ENCODE data around the gene DNM2. TPM values are rescaled to one million over a fixed set of nuclear protein-coding genes. Genes with fewer than 3 reads are reported as not detected.

DNM2 gene
- total RNA-seq, 1 experiment from 2014 or later = 131 TPM

DNA sequence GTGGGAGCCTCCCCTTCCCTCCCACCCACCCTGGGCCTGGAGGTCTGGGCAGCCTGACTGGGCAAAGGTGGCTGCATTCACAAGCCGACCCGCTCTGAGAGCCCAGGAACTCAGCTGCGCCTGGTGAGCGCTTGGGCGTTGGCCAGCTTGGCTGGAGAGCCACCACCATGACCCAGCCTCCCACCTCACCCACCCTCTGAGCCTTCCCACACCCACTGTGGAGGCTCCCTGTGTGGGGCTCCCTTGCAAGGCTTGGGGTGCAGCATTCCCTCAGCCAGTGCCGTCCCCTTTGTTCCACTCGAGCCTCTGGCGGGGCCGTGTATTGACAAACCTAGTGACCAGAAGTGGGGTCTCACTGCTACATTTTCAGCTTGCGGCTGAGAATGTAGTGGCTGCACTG, 31.7 kb upstream of the DNM2 start:
- H3K27ac Mint-ChIP-seq = no peak overlapping the region
- H3K9me3 Mint-ChIP-seq = no peaks in the 10 kb centered on the region
- CTCF ChIA-PET = interaction anchor here (2.0 kb wide), 1 partner anchor 13 kb away, joined by 10 read pairs; no protein-coding TSS in a partner anchor
- POLR2A ChIA-PET = no interaction called here
- no peaks in the 10 kb centered on the region for H3K4me1 Mint-ChIP-seq
- DNase-seq (ENCODE audit: low spot score) = no peak
- TF ChIP-seq JAZF1 (CRISPR knock-in tag; IDR thresholded peaks at IDR 0.05) (no peak), FOXP1 (CRISPR knock-in tag; IDR thresholded peaks at IDR 0.05; ENCODE audit: borderline replicate concordance) (0 out of 2 replicates have a peak, but pooled peaks have one; percentile 2)
- H3K27me3 Mint-ChIP-seq (ENCODE audit: low read depth) = no peaks in the 10 kb centered on the region
- no peak for ATAC-seq
- H3K4me3 Mint-ChIP-seq = no peak overlapping the region
- H3K36me3 Mint-ChIP-seq = peaks cover 85% of the 10 kb centered on the region

DNA sequence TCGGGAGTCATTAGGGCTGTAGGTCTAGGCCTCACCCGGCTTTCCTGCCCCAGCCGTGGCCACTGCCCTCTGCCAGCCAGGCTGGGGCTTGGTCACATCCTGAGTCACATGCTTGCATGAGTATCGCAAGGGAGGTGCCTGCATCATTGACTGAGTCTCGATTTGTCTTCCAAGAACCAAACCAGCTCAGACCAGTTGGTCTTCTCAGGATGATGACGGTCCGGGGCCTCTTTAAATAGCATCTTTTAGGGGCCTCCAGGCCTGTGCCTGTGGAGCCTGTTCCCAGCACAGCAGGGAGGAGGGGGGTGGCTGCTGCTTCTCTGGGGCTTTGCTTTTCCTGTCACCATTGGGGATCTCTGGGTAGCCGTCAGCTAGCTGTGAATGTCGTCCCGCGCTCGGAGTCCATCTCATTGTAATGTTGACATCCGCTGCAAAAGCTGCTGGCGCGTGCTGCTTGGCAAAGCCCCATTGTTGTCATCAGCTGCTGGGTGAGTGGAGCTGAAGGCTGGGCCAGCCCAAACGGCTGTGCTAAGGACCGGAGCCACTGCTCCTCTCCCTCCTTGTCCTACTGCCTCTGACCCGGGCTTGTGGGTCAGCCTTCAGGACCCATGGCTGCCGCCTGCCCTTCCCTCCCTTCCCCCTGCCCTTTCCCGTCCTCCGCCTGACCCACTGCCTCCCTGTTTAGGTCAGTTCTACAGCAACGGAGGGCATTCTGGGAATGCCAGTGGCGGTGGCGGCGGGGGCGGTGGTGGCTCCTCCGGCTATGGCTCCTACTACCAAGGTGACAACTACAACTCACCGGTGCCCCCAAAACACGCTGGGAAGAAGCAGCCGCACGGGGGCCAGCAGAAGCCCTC, 31.0 kb upstream of the DNM2 start:
- DNase-seq (ENCODE audit: low spot score) (no peak), ATAC-seq (no peak)
- no peaks in the 10 kb centered on the region for H3K4me1 Mint-ChIP-seq
- ChIA-PET CTCF (interaction anchor here (2.0 kb wide), 1 partner anchor 12 kb away, joined by 10 read pairs; no protein-coding TSS in a partner anchor), POLR2A (no interaction called here)
- no peak overlapping the region for H3K4me3 Mint-ChIP-seq
- H3K9me3 Mint-ChIP-seq = no peaks in the 10 kb centered on the region
- H3K36me3 Mint-ChIP-seq = peaks cover 85% of the 10 kb centered on the region
- no peaks in the 10 kb centered on the region for H3K27me3 Mint-ChIP-seq (ENCODE audit: low read depth)
- no peak for TF ChIP-seq RELA (CRISPR knock-in tag; IDR thresholded peaks at IDR 0.05; ENCODE audit: borderline replicate concordance)
- TF ChIP-seq USF1 (CRISPR knock-in tag; IDR thresholded peaks at IDR 0.05) = no peak
- TF ChIP-seq JAZF1 (CRISPR knock-in tag; IDR thresholded peaks at IDR 0.05) = no peak
- no peak for TF ChIP-seq FOXJ3 (CRISPR knock-in tag; IDR thresholded peaks at IDR 0.05; ENCODE audit: borderline replicate concordance)
- TF ChIP-seq, protein P1, sequence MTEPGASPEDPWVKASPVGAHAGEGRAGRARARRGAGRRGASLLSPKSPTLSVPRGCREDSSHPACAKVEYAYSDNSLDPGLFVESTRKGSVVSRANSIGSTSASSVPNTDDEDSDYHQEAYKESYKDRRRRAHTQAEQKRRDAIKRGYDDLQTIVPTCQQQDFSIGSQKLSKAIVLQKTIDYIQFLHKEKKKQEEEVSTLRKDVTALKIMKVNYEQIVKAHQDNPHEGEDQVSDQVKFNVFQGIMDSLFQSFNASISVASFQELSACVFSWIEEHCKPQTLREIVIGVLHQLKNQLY (CRISPR knock-in tag; IDR thresholded peaks at IDR 0.05) = no peak
- no peak for TF ChIP-seq EMX1 (CRISPR knock-in tag; IDR thresholded peaks at IDR 0.05)
- TF ChIP-seq ZNF219 (CRISPR knock-in tag; IDR thresholded peaks at IDR 0.05; ENCODE audit: borderline replicate concordance) = no peak
- TF ChIP-seq MXD4 (CRISPR knock-in tag; IDR thresholded peaks at IDR 0.05; ENCODE audit: borderline replicate concordance) = no peak
- TF ChIP-seq, protein P2, sequence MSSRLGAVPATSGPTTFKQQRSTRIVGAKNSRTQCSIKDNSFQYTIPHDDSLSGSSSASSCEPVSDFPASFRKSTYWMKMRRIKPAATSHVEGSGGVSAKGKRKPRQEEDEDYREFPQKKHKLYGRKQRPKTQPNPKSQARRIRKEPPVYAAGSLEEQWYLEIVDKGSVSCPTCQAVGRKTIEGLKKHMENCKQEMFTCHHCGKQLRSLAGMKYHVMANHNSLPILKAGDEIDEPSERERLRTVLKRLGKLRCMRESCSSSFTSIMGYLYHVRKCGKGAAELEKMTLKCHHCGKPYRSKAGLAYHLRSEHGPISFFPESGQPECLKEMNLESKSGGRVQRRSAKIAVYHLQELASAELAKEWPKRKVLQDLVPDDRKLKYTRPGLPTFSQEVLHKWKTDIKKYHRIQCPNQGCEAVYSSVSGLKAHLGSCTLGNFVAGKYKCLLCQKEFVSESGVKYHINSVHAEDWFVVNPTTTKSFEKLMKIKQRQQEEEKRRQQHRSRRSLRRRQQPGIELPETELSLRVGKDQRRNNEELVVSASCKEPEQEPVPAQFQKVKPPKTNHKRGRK (CRISPR knock-in tag; IDR thresholded peaks at IDR 0.05; ENCODE audit: borderline replicate concordance) = no peak
- TF ChIP-seq FOXP4 (CRISPR knock-in tag; IDR thresholded peaks at IDR 0.05) = no peak
- no peak for TF ChIP-seq ZBTB21 (CRISPR knock-in tag; IDR thresholded peaks at IDR 0.05; ENCODE audit: borderline replicate concordance)
- TF ChIP-seq, protein P3, sequence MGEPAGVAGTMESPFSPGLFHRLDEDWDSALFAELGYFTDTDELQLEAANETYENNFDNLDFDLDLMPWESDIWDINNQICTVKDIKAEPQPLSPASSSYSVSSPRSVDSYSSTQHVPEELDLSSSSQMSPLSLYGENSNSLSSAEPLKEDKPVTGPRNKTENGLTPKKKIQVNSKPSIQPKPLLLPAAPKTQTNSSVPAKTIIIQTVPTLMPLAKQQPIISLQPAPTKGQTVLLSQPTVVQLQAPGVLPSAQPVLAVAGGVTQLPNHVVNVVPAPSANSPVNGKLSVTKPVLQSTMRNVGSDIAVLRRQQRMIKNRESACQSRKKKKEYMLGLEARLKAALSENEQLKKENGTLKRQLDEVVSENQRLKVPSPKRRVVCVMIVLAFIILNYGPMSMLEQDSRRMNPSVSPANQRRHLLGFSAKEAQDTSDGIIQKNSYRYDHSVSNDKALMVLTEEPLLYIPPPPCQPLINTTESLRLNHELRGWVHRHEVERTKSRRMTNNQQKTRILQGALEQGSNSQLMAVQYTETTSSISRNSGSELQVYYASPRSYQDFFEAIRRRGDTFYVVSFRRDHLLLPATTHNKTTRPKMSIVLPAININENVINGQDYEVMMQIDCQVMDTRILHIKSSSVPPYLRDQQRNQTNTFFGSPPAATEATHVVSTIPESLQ (CRISPR knock-in tag; IDR thresholded peaks at IDR 0.05) = no peak
- H3K27ac Mint-ChIP-seq = peak overlapping the region; percentile 82

All from WTC11 (cell line).